Brain pericyte (primary cell): ENCODE data around the gene ABHD17C.

Experiments
- DNase-seq: peaks from one replicate; pipeline ENCODE4 v3.0.0-alpha.2; 2012; ENCODE audit warnings: low read depth, low spot score

The ABHD17C gene

GRCh38 chr15:80787316-80787715 lies 92.2 kb downstream of the ABHD17C start:
- no peak for DNase-seq

GRCh38 chr15:80788536-80788935 lies 93.4 kb downstream of the ABHD17C start:
- DNase-seq = no peak

GRCh38 chr15:80789296-80789695 lies 94.2 kb downstream of the ABHD17C start:
- DNase-seq = no peak

- no peak for DNase-seq
These were observed 94.7 kb downstream of the ABHD17C start for GRCh38 chr15:80789796-80790195.

GRCh38 chr15:80790236-80790635 lies 95.1 kb downstream of the ABHD17C start:
- no peak for DNase-seq

- DNase-seq = no peak
These were observed 95.9 kb downstream of the ABHD17C start for GRCh38 chr15:80791004-80791403.

- DNase-seq = no peak
These were observed 101.3 kb downstream of the ABHD17C start for GRCh38 chr15:80796407-80796806.

- no peak for DNase-seq
These were observed 103.8 kb downstream of the ABHD17C start for GRCh38 chr15:80798911-80799310.

- no peak for DNase-seq
These were observed 105.0 kb downstream of the ABHD17C start for GRCh38 chr15:80800067-80800466.

GRCh38 chr15:80801891-80802680 lies 107.0 kb downstream of the ABHD17C start:
- DNase-seq = no peak

GRCh38 chr15:80803580-80804525 lies 108.7 kb downstream of the ABHD17C start:
- DNase-seq = no peak

- no peak for DNase-seq
These were observed 109.9 kb downstream of the ABHD17C start for GRCh38 chr15:80804970-80805495.
